GM19395 (cell line): Measurements from ENCODE around the gene PPEF1.

Experiments
- ATAC-seq: cut with Tn5 transposase; IDR thresholded peaks from one replicate; pipeline ENCODE4 v1.9.1; 2021; ENCODE audit warnings: mild to moderate bottlenecking, moderate library complexity; ENCODE audit not compliant: unreplicated experiment

Gene PPEF1

DNA sequence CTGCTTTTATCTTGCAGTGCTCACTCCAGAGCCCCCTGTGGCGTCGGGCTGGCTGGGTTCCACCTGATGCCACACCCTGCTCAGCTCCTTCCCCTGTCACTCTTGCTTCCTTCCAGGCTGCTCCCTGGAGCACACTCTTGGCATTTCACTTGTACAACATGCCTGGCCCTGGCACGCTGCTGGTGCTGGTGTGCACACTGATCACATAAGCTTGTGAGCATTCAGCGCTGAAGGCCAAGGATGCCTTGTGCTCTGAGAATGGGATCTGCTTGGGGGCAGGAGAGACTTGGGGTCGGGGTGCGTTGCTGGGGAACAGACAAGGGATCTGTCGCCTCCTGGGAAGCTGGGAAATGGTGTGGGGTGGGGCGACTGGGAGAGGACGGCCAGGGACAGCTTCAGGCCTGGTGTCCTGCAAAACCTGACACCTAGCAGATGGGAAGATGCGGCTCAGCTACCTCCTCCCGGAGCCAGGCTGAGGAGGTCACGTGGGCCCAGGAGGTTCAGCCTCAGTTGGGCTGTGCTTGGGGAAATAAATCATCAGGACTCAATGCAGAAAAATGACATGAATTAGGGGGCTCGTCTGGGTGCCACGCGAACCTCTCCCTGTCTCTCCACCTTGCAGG, 167.9 kb downstream of the PPEF1 start:
- ATAC-seq = no peak

DNA sequence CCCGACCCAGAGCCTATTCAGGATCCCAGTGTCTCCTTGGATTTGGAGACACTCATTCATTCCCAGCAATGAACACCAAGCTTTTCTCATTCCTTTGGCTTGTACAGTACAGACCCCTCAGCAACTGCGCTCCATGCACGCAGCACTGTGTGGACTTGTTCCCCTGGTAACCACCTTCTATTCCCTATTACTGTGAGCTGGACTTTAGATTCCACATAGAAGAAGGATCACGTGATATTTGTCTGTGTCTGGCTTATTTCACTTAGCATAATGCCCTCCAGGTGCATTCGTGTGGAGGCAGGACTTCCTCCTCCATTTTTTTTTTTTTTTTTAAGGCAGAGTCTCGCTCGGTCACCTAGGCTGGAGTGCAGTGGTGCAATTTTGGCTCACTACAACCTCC, 170.0 kb downstream of the PPEF1 start:
- ATAC-seq = no peak
